GM21737 (cell line): ENCODE data around the gene MAB21L3.

Source experiments
- ATAC-seq: cut with Tn5 transposase; IDR thresholded peaks from one replicate; pipeline ENCODE4 v1.9.1; 2021; ENCODE audit warnings: mild to moderate bottlenecking, moderate library complexity; ENCODE audit not compliant: unreplicated experiment

MAB21L3 gene

DNA sequence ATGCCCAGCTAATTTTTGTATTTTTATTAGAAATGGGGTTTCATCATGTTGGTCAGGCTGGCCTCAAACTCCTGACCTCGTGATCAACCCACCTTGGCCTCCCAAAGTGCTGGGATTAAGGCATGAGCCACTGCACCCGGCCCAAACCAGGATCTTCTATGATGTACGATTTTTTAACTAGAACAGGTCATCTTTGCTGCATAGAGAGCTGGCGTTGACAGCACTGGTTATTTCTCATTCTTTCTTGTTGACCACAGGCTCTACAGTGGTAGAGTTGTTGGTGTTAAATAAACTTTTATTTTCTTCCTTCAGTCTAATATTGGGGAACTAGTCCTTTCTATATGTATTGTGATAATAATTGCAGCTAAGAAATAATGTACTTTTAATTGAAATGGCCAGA is 3.8 kb upstream of the MAB21L3 start:
- no peak for ATAC-seq

DNA sequence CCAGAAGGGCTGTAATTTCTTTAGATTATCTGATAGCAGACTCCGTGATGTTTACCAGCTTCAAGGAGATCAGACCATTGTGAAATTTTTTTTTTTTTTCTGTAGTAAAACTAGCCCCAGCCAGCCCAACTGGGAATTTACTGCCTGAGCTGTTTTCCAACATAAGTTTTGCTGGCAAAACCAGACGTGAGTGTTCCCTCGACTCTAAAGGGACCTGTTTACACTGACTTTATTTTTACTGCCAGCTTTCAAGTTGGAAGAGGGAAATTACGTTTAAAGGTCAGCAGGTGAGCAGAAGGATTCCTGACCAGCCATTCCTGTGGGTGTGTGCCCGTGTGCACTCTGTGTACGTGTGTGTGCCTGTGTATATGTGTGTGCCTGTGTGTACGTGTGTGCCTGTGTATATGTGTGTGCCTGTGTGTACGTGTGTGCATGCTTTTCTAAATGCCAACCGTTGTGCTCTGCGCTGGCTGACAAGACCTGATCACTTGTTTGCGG is 374 bp downstream of the MAB21L3 start:
- no peak for ATAC-seq

DNA sequence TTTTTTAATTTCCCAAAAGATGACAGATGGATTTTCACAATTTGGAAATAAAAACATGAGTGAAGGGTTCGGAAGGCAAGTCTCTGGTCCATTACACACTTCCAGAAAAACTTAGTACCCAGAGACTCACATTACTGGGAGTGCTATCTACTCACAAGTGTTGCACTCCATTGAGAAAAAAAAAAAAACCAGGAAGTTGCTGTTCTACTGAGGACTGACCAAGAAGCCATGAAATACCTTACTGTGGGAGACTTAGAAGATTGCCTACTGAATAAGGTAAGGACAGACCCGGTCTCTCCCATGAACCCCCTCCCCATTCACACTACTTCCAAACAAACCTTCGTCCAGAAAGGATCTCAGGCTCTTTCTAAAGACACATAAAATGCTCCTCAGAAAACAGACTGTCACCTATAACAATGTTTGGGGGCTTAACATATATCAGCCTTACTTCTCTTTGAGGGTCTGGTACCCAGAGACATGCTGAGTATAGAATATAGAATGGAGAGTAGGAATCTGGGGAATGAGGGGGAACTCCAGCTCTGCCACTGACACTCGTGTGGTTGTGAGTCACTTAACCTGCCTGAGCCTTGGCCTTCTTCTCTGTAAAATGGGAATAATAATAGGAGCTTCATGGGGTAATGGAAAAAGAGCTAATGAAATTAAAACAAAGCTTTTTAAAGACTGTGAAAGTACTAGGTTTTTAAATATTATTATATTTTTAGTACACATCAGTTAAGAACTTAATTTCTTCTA is 1.4 kb downstream of the MAB21L3 start:
- no peak for ATAC-seq

DNA sequence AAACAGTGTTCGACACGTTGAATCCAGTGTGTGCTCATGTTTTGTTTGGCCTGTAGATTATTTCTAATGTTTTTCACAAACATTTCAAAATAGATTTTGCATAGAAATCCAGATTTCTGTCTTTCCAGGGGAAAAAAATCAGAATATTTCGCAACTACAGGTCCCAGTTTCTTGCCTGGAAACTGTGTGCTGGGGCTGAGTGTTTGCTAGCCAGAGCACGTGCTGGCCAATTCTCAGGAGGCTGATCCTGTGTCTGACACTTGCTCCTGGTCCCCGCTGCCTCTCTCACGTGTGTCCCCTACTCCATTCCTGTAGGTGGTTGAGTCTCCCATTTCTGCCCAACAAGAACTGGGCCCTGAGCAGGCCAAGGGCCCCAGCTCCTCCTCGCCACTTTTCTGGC is 2.4 kb downstream of the MAB21L3 start:
- ATAC-seq, result no peak

DNA sequence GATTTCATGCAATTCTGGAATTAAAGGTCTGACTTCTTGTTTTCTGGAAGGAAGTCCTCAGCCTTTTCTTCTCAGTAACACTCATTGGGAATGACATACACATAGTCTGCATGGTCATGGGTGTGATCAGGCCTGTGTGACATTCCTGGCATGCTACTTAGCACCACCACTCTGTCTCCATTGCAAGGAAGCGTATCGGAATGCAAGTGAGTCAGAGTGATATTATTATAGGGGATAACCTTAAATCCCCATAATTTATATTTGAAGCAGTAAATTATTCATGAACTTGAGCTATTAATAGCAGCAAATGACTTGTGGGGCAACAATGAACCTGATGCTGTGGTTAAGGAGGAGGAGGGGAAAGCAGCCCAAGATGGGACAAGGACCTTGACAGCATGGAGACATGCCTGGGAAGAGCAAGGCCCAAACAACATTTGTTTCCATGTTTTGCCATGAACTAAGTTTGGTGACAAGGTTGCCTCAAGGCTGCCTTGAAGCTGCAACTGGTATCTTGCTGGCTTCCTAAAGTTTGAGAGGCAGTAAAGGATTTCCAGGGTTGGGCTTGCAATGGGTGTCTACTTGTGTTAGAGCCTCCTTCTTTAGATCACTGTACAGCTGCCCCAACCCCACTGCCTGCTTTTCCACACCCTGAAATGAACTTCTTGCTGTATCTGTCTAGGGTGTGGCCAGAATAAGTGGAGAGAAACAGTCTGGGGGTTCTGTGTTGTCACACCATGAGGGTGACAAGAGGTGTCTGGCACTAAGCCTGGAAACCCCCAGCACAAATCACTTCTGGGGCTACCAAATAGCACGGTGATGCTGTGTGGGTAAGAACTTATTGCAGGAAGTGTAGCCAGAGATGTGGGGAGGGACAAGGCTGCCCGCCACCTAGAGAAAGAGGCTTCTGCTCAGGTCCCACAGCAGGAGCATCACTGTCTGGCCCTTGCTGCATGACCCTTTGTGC is 4.6 kb downstream of the MAB21L3 start:
- ATAC-seq, result no peak

DNA sequence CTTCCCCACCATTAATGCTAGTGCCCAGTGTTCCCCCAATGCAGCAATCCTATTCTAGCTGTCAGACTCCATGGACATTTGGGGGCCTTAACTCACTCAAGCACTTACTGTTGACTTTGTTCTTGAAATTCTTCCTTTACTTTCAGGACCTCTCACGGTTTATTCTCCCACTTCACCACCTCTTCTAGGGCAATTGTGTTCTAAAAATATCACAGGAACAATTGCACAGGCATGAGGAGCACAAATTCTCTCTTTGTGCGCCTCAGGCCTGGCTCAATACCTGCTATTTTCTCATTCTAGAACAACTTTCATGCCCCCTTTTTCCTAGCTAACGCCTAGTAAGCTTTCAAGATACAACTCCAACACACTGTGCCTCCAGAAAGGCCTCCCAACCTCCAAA is 7.3 kb downstream of the MAB21L3 start:
- ATAC-seq, result no peak

DNA sequence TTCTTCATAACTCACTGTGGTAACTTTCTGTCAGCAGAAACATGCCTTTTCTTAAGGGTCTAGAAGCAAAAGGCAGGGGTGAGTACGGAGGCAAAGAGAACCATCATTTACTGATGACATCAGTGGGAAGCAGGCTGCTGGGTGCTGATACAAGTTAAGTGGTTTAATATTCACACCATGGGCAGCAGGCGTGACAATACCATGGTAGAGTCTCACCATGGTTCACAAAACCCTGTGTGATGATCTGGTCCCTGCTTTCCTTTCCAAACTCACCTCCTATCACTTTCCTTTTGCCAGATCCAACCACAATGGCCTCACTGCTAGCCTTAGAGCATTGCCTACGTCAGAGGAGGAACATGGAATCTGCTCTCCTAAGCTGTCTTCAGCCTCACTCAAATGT is 8.7 kb downstream of the MAB21L3 start:
- no peak for ATAC-seq

DNA sequence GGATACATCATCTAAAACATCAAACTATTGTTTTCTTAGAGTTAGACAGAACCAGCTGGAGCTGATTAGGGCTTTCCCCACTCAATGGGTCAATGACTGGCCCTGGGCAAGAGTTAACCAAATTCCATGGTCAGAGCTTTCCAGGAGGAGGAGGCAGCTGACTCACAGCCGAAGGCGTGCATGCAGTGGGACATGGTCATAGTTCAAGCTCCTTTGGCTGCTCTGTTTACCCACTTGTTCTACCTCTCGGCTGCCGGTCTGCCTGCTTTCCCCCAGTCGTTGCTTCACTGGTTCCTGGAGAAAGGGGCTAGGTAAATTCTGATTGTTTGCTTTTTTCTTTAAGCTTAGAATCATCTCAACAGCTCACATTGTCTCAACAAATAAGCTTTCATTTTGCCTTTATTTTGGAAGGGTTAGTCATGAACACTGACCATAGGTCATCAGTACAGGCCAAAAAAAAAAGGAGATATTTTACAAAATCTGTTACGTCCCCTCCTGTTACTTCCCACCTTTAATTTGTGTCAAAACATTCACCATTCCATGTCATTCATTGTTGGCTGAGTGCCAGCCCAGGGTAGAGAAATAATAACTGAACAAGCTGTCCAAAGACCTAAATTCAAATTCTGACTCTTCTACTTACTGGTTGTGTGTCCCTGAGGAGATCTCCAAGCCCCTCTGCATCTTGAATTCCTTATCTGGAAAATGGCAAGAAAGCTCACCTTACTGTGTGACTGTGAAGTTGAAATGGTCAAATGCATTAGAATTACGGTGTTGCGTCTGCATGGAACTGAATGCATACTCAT is 12.0 kb downstream of the MAB21L3 start:
- ATAC-seq, result no peak

DNA sequence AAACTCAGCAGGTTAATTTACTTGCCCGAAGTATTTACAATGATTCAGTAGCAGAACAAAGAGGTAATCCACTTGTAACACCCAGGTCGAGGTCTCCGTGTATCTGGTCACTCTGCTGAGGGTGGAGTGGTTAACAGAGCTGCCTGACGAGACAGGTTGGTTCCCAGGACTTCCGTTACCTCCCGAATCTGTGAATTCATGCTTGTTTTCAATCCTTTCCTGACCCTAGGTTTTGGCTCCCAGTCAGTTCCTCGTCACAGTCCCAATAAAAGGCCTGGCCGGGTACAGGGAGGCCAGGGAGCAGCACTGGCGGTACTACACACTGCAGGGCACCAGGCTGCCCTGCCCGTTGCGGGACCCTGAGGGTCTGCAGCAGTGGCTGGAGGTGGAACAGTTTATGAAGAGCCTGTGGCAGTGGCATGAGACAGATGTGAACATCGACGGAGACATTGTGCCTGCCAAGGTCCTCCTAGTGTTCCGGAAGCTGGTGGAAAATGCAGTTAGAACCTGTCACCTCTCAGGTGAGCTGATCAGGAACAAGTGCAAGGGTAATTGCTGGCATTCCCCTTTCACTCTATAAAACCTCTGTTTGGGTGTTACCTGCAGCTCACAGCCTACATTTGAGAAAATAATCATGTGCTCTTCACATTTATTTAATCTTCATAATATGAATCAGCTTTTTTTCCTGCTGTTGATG is 12.8 kb downstream of the MAB21L3 start:
- ATAC-seq, result no peak

DNA sequence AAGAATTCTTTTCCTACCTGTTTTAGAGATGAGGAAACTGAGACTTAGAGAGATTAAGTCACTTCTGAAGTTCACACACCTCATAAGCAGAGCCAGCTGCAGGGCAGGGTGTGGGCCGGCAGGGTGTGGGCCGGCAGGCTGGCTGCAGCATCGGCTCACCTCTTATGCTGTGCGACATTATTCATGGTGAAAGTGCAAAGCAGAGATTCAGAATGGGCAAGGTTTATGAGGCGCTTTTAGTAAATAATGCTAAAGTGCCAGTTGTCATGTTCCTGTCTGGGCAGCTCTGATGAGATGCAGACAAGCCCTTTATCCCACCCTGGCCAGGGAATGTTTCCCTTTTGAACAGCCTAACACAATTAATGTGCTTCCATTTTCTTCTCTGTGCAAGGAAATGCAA is 14.6 kb downstream of the MAB21L3 start:
- no peak for ATAC-seq

DNA sequence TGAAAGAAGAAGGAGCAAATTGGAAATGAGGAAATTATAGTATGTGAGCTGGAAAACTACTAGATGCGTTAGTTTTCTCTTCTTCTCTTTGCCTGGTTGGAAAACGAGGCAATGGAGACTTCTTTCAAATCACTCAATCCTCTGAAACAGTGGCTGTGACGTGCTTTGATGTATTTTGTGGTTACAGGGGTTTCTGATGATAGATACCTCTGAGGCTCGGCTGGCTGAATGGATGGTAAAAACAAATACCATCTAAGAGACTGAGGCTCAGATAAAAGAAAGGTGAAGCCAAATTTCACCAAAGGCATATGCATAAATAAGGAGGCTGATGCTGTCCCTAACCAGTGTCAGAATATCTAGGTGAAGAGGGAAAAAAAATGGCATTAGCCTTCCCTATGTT is 15.1 kb downstream of the MAB21L3 start:
- no peak for ATAC-seq

DNA sequence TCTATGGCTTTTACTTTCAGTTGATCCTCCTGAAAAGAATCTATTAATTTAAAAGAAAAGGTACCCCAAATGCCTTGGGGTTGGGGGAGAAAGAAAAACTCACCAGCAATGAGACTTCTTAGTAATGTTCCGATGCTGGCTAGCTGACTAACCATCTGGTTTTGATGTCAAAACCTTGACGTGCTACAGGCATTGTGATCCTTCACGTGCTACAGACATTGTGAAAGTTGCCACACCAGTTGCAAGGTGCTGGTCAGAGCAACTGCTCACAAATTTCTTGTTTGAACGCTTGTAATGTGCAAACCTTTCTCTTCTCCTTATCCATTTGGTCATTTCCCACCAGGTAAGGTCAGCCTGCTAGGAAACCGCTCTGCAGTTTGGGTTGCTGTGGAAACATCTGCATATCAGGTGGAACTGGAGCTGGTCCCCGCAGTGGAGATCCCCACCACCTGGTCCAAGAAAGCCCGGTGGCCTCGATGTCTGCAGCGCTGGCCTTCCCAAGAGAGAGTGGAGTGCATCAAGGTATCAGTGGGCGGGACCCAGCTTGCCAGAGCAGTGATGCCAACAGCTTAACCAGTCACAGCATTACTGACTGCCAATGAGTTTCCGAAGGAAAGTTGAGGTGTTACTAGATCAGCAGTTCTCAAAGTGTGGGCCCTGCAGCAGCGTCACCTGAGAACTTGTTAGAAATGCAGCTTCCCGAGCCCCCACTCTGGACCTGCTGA is 16.1 kb downstream of the MAB21L3 start:
- no peak for ATAC-seq

DNA sequence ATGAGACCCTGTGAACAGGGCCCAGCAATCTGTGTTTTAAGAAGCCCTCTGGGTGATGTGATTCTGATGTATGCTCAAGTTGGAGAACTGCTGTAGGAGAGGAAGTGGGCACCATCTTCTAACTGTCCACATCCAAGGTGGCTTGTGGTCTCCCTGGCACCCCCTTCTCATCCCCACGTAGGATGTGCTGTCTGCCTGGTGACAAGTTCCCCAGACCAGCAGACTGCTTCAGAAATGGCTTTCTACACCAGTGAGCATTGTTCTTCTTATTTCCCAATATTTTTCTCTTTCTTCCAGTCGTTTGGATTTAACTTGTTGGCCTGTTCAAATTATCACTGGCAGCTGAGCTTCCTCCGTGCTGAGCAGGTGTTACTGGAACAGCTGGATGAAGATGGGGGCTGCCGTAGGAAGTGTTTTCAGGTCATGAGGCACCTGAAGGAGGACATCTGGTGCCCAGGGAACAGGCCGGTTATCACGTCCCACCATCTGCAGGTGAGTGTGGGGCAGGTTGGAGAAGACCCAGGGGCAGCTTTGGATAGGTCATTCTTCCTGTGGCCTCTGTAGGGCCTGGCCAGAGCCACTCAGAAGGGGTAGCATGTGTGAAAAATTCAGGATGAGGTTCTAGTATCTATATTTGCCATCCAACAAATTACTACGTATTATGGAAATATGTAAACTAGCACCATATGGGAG is 16.8 kb downstream of the MAB21L3 start:
- ATAC-seq, result no peak

DNA sequence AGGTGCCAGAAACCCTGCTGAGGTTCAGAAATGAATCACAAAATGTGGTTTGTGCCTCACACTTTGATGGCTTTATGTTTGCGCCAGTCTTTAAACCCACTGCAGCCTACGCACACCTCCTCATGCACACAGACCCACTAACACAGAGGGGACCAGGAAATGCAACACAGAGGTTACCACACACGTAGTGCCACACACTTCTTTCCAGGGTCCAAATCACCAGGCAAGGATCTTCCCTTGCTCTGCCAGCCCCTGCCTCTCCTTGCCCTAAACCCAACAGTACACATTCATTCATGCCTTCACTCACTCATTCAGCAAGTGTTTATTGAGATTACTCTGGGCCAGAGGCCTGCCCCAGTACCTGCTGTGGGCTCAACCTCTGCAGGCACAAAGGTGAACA is 17.5 kb downstream of the MAB21L3 start:
- ATAC-seq, result no peak

DNA sequence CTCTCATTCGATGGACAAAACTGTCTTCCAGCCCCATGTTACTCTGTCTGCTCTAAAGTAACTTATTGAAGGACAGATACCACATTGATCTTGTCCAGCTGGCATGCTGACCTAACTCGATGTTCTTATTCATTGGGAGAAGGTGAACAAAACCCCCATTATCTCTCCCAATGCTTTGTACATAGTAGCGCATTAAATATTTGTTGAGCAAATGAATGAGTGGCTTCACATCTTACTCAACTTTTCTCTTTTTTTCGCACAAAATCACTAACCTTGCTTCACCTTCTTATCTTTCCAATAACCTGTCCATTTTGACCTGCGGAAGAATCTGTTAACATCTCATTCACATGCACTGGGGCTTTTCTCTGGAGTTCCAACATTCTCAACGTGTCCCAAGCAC is 18.3 kb downstream of the MAB21L3 start:
- ATAC-seq, result no peak

DNA sequence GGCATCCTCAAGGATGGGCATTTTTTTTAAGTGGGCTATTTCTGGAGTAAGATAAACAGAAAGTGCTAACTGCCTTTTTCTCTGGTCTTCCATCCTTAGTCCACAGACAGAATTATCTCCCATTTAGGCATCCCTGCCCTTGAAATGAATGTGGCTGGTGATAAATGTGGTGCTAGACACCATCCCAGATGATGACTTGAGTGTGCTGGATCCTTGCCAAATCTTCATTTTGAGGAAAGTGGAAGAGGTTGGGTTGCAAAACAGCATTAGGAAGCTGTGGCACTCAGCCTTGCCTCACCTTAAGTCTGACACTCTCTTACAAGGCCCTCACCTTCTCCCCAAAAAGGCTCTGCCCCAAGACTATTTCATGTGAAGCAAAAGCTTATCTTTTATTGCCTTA is 19.2 kb downstream of the MAB21L3 start:
- ATAC-seq, result no peak

DNA sequence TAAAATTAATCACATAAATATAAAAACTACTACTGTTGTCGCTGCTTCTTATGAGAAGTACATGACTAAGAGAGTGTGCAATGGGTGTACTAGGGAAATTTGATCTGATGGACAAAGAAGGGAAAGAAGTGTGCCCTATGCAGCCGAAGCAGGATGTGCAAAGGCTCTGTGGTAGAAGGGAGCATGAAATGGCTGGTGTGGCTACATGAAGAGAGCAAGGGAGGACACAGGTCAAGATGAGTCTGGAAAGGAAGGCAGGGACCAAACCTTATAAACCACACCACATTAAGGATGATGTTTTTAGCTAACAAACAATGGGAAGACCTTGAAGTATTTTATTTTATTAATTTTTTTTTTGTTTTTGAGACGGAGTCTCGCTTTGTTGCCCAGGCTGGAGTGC is 20.0 kb downstream of the MAB21L3 start:
- no peak for ATAC-seq

DNA sequence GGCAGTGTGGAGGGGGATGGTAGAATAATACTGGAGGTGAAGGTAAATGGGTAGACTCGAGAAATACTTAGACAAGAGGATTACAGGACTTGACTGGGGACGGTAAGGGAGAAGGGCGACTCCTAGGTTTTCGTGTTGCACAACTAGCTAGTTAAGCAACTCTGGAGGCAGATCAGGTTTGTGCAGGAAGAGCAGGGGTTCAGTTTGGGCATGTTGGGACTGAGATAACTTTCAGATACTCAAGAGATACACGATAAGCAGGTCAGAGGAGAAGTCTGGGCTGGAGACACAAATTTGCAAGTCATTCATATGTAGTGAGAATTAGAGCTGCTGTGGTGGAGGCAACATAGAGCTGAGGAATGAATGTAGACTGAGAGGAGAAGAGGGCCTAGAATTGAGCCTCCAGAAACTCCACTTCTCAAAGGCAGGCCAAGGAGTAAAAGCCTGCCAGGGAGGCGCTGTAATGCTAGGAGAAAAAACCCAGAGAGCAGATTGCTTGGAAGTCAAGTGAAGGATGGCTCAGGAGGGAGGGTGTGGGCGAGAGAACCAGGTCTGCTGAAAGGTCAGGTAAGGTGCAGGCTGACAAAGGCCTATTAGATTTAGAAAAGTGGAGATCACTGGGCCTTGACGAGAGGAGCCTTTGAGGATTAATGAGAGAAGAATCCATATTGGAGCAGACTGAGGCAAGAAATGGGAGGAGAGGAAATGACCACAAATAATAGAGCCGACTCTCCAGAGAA is 20.8 kb downstream of the MAB21L3 start:
- ATAC-seq, result no peak
